Right lobe of liver (tissue), 6 donors: Measurements from ENCODE around the gene B4GAT1. TPM values are rescaled to one million over a fixed set of nuclear protein-coding genes. Genes with fewer than 3 reads are reported as not detected.
"Not testable (repeated sequence)": the region's sequence is repeated elsewhere in the genome, so short reads cannot be mapped to it uniquely, and the experiment has no call there.

ENCODE experiments used
- ATAC-seq, 4 donors: fragments of 200-7000 bp; cut with Tn5 transposase; one replicate each; pipeline ENCODE4 v1.9.1; 2020; ENCODE audit warnings: mild to moderate bottlenecking in 4 of 4, moderate library complexity in 4 of 4
- DNase-seq, 3 donors: peaks; one replicate each; pipeline ENCODE4 v3.0.0-alpha.2; 2020
- H3K27ac ChIP-seq, 3 donors: fragments of 200-600 bp; one replicate each; pipeline ENCODE4 v1.8.0; 2022
- H3K27me3 ChIP-seq, 2 donors: fragments of 200-600 bp; one replicate each; pipeline ENCODE4 v1.8.0; 2022
- H3K36me3 ChIP-seq, 4 donors: fragments of 200-600 bp; sonication (generic) in 1 of 4; one replicate each; pipeline versions ENCODE4 v1.5.1 to v1.8.0; 2017 to 2022; ENCODE audit warnings: control low read depth in 1 of 4
- H3K4me1 ChIP-seq, 4 donors: fragments of 200-600 bp; sonication (generic) in 1 of 4; one replicate each; pipeline versions ENCODE4 v1.5.1 to v1.8.0; 2017 to 2022; ENCODE audit warnings: control low read depth in 1 of 4
- H3K4me3 ChIP-seq, 3 donors: fragments of 200-600 bp; one replicate each; pipeline ENCODE4 v1.8.0; 2022
- H3K9me3 ChIP-seq, 4 donors: fragments of 200-600 bp; sonication (generic) in 1 of 4; one replicate each; pipeline versions ENCODE4 v1.5.1 to v1.8.0; 2017 to 2022; ENCODE audit warnings: control low read depth in 1 of 4
- POLR2A ChIP-seq: fragments of 450-650 bp; IDR thresholded peaks from one replicate; pipeline ENCODE4 v1.6.1; 2017; ENCODE audit warnings: antibody characterized with exemption, mild to moderate bottlenecking
- WGBS: methylation state at CpG from one replicate; pipeline ENCODE4 v1.1.6; 2018; ENCODE audit warnings: low coverage, low lambda C conversion rate; ENCODE audit not compliant: insufficient coverage; ENCODE audit errors: missing lambda C conversion rate; 5-methylcytosine and 5-hydroxymethylcytosine counted together
- intact Hi-C, 2 donors: fragments of 100-400 bp; cut with DNase I; formaldehyde crosslinking; loops; one replicate each; pipeline versions ENCODE4 v1.11.2 to v1.14.1; 2022
- total RNA-seq, 6 experiments: library from RNA; depleted of rRNA in 2 of 6; stranded (reverse); fragments of >200 nt in 2 of 6; fragmentation: NEBNext Ultra II Directional in 3 of 6; extraction: Animal tissue kit (Norgen Biotek cat#: 25700) in 3 of 6; gene quantifications; one replicate each; pipeline versions ENCODE4 v1.1.0 to v1.2.4, GENCODE V29; 2016 to 2023
- TF ChIP-seq, protein P1 (sequence below), 4 donors: fragments of 200-600 bp in 3 of 4; fragments of 450-650 bp in 1 of 4; IDR thresholded peaks; one replicate each; pipeline versions ENCODE4 v1.5.1 to v1.8.0; 2016 to 2022; ENCODE audit warnings: antibody characterized with exemption in 4 of 4, mild to moderate bottlenecking in 2 of 4
- donor health status: DM: no; HTN: yes; CAD: no.
- donor health status: DM: no; HTN: no; CAD: no.
- donor health status: DM: no; HTN: no; CAD: no.
- donor health status: DM: no; HTN: yes; CAD: no.
- donor health status: DM: no; HTN: yes; CAD: no.

Gene B4GAT1
- total RNA-seq, 6 experiments from 2014 or later, result 6.3 to 25.4 (median 15.6) TPM

DNA sequence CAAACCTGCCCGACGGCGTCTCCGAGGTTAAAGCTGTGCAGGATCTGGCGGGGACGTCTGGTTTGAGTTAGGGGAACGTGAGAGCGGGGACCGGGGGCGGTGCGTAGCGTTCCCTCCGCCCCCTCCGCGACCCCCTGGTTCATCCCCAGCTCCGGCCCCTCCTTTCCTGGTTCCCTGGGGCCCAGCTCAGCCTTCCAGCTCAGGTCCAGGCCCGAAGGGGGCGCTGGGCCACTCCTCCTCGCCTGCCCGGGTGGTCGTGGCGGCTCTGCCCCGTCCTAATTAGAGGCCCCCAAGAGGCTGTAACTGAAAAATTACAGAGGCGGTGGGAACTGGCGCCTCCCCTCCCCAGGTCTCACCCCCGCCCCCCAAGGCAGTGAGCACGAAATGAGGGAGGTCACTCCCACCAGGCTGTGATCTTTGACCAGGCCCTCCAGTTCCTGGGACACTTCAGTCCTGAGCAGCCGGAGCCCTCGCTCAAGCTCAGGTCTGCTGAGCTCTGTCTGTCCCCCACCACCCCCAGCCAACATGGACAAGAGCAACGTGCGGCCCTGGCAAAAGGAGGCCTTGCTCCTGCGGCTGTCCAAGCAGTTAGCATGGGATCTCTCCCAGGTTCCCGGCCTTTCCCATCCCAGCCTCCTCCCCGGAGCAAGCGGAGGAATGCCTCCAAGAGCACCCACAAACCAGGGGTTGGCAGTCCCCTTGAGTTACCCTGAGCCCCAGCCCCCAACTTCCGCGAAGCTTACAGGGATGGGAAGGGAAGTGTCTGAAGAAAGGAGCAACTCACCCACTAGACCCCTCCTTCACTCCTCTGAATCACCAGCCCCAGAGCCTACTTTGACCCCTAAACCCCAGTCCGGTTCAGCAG is 33.9 kb downstream of the B4GAT1 start:
- Histone ChIP-seq H3K4me3 (peak overlapping the region; percentile 5 to 36 (median 31)), H3K9me3 (no peaks in the 10 kb centered on the region), H3K36me3 (no peaks in the 10 kb centered on the region), H3K4me1 (peaks cover 0 to 15% (median 7%) of the 10 kb centered on the region in 4 donors), H3K27me3 (no peaks in the 10 kb centered on the region), H3K27ac (peak overlapping the region; percentile 6 to 72 (median 57))
- TF ChIP-seq, protein P1, sequence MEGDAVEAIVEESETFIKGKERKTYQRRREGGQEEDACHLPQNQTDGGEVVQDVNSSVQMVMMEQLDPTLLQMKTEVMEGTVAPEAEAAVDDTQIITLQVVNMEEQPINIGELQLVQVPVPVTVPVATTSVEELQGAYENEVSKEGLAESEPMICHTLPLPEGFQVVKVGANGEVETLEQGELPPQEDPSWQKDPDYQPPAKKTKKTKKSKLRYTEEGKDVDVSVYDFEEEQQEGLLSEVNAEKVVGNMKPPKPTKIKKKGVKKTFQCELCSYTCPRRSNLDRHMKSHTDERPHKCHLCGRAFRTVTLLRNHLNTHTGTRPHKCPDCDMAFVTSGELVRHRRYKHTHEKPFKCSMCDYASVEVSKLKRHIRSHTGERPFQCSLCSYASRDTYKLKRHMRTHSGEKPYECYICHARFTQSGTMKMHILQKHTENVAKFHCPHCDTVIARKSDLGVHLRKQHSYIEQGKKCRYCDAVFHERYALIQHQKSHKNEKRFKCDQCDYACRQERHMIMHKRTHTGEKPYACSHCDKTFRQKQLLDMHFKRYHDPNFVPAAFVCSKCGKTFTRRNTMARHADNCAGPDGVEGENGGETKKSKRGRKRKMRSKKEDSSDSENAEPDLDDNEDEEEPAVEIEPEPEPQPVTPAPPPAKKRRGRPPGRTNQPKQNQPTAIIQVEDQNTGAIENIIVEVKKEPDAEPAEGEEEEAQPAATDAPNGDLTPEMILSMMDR (IDR thresholded peaks at IDR 0.05), result no peak
- no peak for TF ChIP-seq POLR2A
- 46% methylated on average over 7 of the region's 38 CpGs for WGBS
- ATAC-seq (no peak), DNase-seq (peak in 1 of 3 donors; percentile 64)
- intact Hi-C loops, result no loop called here

DNA sequence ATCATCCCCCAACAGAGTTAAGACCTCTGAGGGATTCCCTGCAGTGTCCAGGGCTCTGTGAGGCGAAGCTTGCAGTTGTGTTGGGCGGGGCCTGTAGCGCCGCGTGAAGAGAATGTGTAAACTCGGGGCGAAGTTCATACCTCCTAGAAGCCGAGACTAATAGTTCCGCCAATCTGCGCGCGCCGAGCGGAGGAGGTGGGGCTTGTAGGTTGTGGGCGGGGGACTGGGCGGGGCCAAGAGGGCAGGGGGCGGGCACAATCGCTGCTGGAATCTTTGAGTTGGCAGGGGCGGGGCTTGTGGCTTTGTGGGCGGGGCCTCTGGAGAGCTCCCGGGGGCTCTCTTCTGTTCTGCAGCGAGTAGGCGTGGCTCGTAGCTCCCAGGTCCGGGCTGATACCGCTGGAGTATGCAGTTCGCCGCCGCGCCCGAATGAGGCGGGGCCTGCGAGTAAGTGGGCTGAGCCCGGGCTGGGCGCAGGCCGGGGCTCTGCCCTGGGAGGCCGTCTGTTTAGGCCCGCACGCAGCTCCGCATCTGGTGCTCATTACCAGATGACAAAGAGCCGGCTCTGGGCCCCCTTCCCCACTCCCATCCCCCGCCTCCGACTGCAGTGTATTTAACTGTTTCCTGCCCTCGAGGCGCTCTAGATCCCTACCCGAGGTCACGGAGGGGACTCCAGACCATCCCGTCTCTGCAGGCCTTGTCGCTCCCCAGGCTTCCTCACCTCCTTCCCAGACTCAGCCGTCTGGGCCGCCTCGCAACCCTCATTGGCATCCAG is 34.7 kb downstream of the B4GAT1 start:
- Histone ChIP-seq H3K27ac (peak overlapping the region; percentile 57 to 78 (median 72)), H3K9me3 (no peaks in the 10 kb centered on the region), H3K36me3 (no peaks in the 10 kb centered on the region), H3K4me3 (peak overlapping the region; percentile 46 to 53 (median 52)), H3K27me3 (no peaks in the 10 kb centered on the region), H3K4me1 (peaks cover 0 to 9% (median 3%) of the 10 kb centered on the region in 4 donors)
- intact Hi-C loops, result no loop called here
- WGBS, result 36% methylated on average over 8 of the region's 52 CpGs
- DNase-seq (peak; percentile 99), ATAC-seq (peak; percentile 82 to 88 (median 85))
- TF ChIP-seq, protein P1 (IDR thresholded peaks at IDR 0.05), result no peak
- peak; percentile 28 for TF ChIP-seq POLR2A

DNA sequence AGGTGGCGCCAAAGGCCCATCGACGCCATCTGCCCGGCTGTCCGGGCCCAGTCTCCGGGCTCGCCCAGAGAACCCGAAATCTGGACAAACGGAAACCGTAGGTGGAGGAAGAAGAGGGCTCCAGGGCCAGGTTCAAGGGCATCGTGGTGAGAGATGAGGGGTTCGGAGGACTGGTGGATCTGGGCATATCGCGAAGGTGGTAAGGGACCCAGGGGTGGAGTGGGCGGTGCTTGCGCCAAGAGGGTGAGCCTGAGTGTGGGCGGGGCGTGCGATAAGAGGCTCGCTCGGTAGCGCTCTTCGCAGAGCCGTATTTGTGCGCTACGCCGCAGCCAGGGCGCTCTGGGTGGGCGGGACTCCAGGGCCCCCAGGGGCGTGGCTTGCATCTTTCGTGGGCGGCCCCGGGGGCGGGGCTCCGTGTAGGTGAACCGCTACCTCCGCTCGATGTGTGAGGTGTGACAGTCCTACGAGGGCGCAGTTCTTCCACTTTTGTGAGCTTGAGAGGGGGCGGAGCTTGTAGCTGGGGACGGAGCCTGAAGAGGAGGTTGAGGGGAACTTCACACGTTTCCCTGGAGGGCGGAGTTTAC is 35.4 kb downstream of the B4GAT1 start:
- peak overlapping the region; percentile 57 to 78 (median 71) for H3K27ac ChIP-seq
- DNase-seq, result peak; percentile 94 to 96 (median 95)
- no peaks in the 10 kb centered on the region for H3K9me3 ChIP-seq
- H3K4me1 ChIP-seq, result peaks cover 0 to 6% (median 3%) of the 10 kb centered on the region in 4 donors
- no peaks in the 10 kb centered on the region for H3K27me3 ChIP-seq
- intact Hi-C loops, result no loop called here
- TF ChIP-seq POLR2A, result peak; percentile 59
- TF ChIP-seq, protein P1 (IDR thresholded peaks at IDR 0.05), result peak in 3 of 4 donors; percentile 91 to 95 (median 95)
- peak overlapping the region; percentile 46 to 53 (median 52) for H3K4me3 ChIP-seq
- H3K36me3 ChIP-seq, result no peaks in the 10 kb centered on the region
- ATAC-seq, result peak; percentile 83 to 89 (median 84)
- 0% methylated on average over 14 of the region's 44 CpGs for WGBS

- ATAC-seq (no peak), DNase-seq (no peak)
- intact Hi-C loops, result no loop called here
- H3K4me3 ChIP-seq, result peak overlapping the region; percentile 46 to 53 (median 52)
- H3K27ac ChIP-seq, result peak overlapping the region; percentile 57 to 78 (median 71)
- H3K27me3 ChIP-seq, result no peaks in the 10 kb centered on the region
- TF ChIP-seq POLR2A, result no peak
- TF ChIP-seq, protein P1 (IDR thresholded peaks at IDR 0.05), result peak in 1 of 4 donors; percentile 93
- peaks cover 0 to 6% (median 3%) of the 10 kb centered on the region in 4 donors for H3K4me1 ChIP-seq
- no peaks in the 10 kb centered on the region for H3K9me3 ChIP-seq
- no peaks in the 10 kb centered on the region for H3K36me3 ChIP-seq
- 6% methylated on average over 10 of the region's 26 CpGs for WGBS
Observed at GRCh38 chr11:66311470-66311964, 35.9 kb downstream of the B4GAT1 start.

DNA sequence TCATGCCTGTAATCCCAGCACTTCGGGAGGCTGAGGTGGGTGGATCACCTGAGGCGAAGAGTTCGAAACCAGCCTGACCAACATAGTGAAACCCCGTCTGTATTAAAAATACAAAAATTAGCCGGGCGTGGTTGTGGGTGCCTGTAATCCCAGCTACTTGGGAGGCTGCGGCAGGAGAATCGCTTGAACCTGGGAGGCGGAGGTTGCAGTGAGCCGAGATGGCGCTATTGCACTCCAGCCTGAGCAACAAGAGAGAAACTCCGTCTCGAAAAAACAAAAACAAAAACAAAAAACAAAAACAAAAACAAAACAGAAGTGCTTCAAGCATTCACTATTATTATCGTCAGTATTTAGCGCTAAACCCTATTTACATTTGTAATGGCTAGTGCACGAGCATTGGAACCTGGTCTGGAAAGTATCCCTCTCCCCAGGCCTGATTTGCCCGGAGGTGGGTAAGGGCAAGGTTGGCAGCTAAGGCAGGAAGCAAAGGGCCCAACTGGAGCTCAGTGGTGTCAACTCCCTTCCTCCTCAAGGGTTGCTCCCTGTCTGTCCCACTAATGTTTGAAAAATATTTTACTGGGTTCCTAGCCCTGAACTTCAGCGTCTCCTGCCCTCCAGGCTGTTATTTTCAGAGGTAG is 36.5 kb downstream of the B4GAT1 start:
- DNase-seq, intact Hi-C loops, H3K9me3 ChIP-seq, H3K4me1 ChIP-seq, H3K27me3 ChIP-seq, H3K27ac ChIP-seq, H3K4me3 ChIP-seq, H3K36me3 ChIP-seq, ATAC-seq: not testable (repeated sequence)
- WGBS, result 86% methylated on average over 14 of the region's 18 CpGs
